GDM1 (cell line): Measurements from ENCODE around the gene EP400.
"Not testable (repeated sequence)": the region's sequence is repeated elsewhere in the genome, so short reads cannot be mapped to it uniquely, and the experiment has no call there.

Experiments used
- DNase-seq: peaks from one replicate; lab custom pipeline; 2025; lab: John Stamatoyannopoulos, UW

Gene EP400

DNA sequence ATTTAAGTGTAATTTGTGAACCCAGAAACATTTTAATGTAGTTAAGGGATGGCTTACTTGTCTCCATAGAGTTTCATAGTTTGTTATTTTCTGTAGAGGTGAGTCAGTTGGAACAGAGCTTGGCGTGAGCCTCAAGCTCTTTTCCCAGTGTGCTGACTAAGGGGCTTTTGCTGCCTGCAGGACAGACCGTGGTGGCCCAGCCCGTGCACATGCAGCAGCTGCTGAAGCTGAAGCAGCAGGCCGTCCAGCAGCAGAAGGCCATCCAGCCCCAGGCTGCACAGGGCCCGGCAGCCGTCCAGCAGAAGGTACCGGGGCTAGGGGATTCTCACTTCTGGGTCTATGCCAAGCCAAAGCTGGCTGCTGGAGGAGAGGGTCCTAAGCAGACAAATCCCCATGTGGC, 117.4 kb downstream of the EP400 start:
- no peak for DNase-seq

GRCh38 chr12:132068250-132068649, 118.5 kb downstream of the EP400 start:
- DNase-seq, result no peak

GRCh38 chr12:132069336-132069985, 119.7 kb downstream of the EP400 start:
- no peak for DNase-seq

DNA sequence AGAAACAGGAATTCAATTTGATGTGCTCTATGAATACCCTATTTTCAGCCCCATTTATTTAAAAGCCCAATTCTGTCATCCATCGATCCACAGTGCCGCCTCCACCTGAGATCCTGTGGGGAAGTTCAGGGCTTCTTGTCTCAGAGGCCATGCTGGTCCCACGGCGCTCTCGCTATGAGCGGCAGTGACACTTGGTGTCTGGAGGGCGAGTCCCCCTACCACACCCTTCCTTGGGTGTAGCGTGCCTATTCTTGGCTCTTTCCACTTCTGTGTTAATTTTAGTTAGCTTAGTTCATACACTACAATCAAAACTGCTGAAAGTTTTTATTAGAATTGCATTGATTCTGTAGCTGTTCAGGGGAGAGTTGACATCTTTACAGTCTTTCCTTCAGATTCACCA, 120.6 kb downstream of the EP400 start:
- DNase-seq, result no peak

- DNase-seq, result no peak
Measured at GRCh38 chr12:132071040-132071810, 121.5 kb downstream of the EP400 start.

GRCh38 chr12:132071830-132072384, 122.2 kb downstream of the EP400 start:
- DNase-seq, result no peak

- no peak for DNase-seq
Measured at GRCh38 chr12:132074216-132074615, 124.5 kb downstream of the EP400 start.

DNA sequence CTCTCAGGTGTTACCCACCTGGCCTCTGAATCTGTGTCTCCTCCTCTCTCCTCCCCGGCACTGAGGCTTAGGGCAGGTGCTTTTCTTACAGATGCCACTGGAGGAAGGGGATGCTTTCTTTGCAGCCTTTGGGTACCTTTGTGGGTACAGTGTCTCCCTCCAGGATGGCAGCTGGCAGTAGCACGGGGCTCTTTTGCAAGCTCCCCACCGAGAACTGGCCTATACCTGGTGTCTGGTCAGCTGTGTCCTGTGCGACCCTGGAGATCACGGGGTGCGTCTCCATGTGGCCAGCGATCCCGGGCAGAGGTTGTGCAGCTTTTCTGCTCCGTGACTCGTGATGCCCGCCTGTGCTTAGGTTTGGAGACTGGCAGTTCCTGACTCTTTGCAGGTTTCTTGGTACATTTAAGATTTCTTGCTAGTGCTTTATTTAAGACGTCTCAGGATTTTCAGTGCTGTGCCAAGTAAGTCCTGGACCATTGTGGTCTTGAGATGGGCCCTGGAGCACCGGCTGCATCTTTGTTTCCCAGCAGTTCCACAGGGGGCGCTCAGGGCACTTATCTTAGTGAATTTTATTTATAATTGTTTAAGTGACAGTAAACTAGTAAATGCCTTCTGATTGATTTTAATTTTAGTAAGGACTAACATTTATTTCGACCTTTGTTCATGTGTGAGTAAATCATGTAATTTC, 125.4 kb downstream of the EP400 start:
- no peak for DNase-seq

GRCh38 chr12:132075714-132076553, 126.2 kb downstream of the EP400 start:
- DNase-seq, result no peak

DNA sequence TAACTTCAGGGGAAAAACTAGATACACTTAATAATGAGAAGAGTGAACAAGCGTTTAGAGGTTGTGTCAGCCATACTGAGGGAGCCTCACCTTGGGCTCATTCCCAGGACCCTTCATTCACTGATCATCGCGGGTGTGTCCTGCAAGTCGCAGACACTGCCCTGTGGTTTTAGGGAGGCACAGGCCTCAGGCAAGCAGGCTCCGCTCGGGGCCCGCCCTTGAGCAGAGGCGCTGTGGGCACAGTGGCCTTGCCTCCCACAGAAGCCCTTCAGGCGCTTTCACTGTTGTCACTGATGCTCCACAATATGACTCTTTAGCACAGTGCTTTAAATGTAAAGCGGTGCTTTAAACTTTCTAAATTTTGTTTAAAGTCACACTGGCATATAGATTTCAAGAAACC, 127.0 kb downstream of the EP400 start:
- DNase-seq, result no peak

DNA sequence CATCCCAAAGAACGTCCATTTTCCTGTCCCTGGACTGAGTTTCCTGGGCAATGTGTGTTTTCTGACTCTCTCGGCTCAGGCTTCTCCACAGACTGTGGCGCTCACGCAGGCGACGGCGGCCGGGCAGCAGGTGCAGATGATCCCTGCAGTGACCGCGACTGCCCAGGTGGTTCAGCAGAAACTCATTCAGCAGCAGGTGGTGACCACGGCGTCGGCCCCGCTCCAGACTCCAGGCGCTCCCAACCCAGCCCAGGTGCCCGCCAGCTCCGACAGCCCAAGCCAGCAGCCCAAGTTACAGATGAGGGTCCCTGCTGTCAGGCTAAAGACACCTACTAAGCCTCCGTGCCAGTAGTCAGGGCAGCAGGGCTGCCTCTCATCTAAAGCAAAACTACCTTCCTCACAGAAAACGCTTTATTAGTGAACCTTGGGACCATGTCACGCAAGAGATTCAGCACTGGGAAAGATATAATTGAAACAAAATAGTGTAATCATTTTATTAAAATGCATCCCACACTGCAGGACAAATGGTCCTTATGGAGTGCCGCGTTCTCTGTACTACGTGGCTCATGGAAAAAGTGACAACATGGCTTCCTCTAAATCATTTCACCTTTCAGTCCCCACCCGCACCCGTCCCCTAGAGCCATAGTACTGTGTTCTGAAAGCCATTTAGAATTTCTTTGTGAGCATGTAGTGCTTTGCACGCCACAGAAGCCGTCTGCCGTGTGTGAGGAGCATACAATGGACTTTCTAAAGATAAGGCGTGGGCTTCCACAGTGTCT, 127.8 kb downstream of the EP400 start:
- no peak for DNase-seq

DNA sequence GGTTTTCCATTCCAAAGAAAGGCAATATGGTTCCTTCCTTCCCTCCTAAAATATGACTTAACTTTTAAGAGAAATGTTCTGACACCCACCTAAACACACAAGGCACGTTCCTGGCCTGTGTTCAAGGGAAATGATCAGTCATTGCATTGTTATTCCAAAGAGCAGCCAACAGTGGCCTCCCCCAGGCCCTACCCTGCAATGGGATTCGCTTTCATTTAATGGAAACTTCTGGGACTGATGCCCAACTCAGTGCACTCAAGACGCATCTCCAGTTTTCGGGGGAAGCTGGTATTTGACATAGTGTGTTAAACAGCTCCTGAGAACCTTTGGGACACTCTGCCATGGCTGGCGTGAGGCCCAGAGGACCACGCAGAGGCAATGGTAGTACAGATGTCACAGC, 128.4 kb downstream of the EP400 start:
- DNase-seq, result no peak

- DNase-seq, result no peak
Measured at GRCh38 chr12:132079200-132079599, 129.5 kb downstream of the EP400 start.

- no peak for DNase-seq
Measured at GRCh38 chr12:132079695-132080094, 130.0 kb downstream of the EP400 start.

GRCh38 chr12:132080515-132080914, 130.8 kb downstream of the EP400 start:
- not testable (repeated sequence) for DNase-seq

- DNase-seq, result no peak
Measured at GRCh38 chr12:132081423-132081822, 131.7 kb downstream of the EP400 start.

DNA sequence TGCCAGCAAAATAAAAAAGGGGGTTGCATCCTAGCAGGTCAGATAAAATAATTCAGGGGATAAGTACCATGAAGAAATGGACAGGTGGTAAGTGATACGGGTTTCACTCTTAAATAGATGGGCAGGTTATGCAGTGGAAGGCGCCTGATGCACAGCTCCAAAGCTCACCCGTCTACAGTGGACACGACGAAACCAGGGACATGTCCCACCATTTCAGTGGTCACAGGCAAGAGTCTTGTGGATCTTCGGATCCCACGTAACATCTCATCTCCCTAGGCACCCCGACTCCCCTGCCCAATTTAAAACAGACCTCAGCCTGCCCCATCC, 133.8 kb downstream of the EP400 start:
- no peak for DNase-seq

GRCh38 chr12:132083941-132084620, 134.3 kb downstream of the EP400 start:
- DNase-seq, result peak; percentile 81

- DNase-seq, result peak; percentile 18
Measured at GRCh38 chr12:132084621-132085290, 135.0 kb downstream of the EP400 start.

DNA sequence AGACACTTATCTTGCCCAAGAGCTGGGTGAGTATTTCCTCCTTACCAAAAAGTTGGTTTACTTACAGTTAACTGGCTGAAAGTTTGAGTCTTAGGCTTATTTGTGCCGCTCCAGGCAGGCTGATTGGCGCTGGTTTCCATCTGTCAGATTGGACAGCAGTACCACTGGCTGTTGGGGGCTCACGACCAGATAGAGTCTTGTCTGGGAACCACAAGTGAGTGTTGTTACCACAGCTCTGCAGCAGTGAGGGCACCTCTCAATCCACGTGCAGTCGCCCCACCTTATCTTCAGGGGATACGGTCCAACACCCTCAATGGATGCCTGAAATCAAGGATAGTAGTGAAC, 135.5 kb downstream of the EP400 start:
- no peak for DNase-seq
